ENCODE data around the gene ATF5.
"Not testable (repeated sequence)": the region's sequence is repeated elsewhere in the genome, so short reads cannot be mapped to it uniquely, and the experiment has no call there.

Gene ATF5

GRCh38 chr19:49968279-49968922, 39.4 kb downstream of the ATF5 start:
- Histone ChIP-seq H3K9me3 (peaks cover 26% of the 10 kb centered on the region), H3K27me3 (no peaks in the 10 kb centered on the region), H3K36me3 (no peaks in the 10 kb centered on the region), H4K20me1 (no peaks in the 10 kb centered on the region), H3K4me2 (no peak overlapping the region), H3K4me3 (no peak overlapping the region), H3K9ac (no peak overlapping the region), H3K27ac (no peak overlapping the region), H3K4me1 (peaks cover 23% of the 10 kb centered on the region)
- TF ChIP-seq Cebpa-rat (IDR thresholded peaks at IDR 0.05): no peak

GRCh38 chr19:49969355-49969754, 40.4 kb downstream of the ATF5 start:
- not testable (repeated sequence) for H3K27ac ChIP-seq, H4K20me1 ChIP-seq, H3K9ac ChIP-seq, H3K4me3 ChIP-seq, H3K4me2 ChIP-seq, H3K36me3 ChIP-seq, H3K27me3 ChIP-seq
- H3K9me3 ChIP-seq: peaks cover 18% of the 10 kb centered on the region
- H3K4me1 ChIP-seq: peaks cover 23% of the 10 kb centered on the region

GRCh38 chr19:49971991-49972411, 43.0 kb downstream of the ATF5 start:
- peaks cover 5% of the 10 kb centered on the region for H3K4me1 ChIP-seq
- H3K9me3 ChIP-seq: no peaks in the 10 kb centered on the region

GRCh38 chr19:49972841-49973240, 43.8 kb downstream of the ATF5 start:
- no peak for TF ChIP-seq Cebpa-rat (IDR thresholded peaks at IDR 0.05)
- H3K4me3 ChIP-seq: no peak overlapping the region
- H4K20me1 ChIP-seq: 0 out of 2 replicates have a peak, but pooled peaks cover 6% of the 10 kb centered on the region
- H3K4me1 ChIP-seq: no peaks in the 10 kb centered on the region
- no peaks in the 10 kb centered on the region for H3K27me3 ChIP-seq
- no peak overlapping the region for H3K4me2 ChIP-seq
- no peak overlapping the region for H3K27ac ChIP-seq
- peaks cover 31% of the 10 kb centered on the region for H3K36me3 ChIP-seq
- no peaks in the 10 kb centered on the region for H3K9me3 ChIP-seq
- no peak overlapping the region for H3K9ac ChIP-seq

More at GRCh38 chr19:49971991-49972411, 43.0 kb downstream of the ATF5 start:
- H4K20me1 ChIP-seq: no peaks in the 10 kb centered on the region
- H3K4me3 ChIP-seq: no peak overlapping the region
- H3K27me3 ChIP-seq: no peaks in the 10 kb centered on the region
- H3K9ac ChIP-seq: no peak overlapping the region
- H3K27ac ChIP-seq: no peak overlapping the region
- no peak for TF ChIP-seq Cebpa-rat (IDR thresholded peaks at IDR 0.05)
- no peak overlapping the region for H3K4me2 ChIP-seq
- peaks cover 22% of the 10 kb centered on the region for H3K36me3 ChIP-seq

GRCh38 chr19:49973987-49974386, 45.0 kb downstream of the ATF5 start:
- H4K20me1 ChIP-seq: 0 out of 2 replicates have a peak, but pooled peaks cover 7% of the 10 kb centered on the region

GRCh38 chr19:49975051-49975450, 46.0 kb downstream of the ATF5 start:
- Histone ChIP-seq H3K9me3 (no peaks in the 10 kb centered on the region), H3K4me3 (no peak overlapping the region), H3K27me3 (no peaks in the 10 kb centered on the region), H3K4me1 (no peaks in the 10 kb centered on the region), H3K36me3 (peaks cover 49% of the 10 kb centered on the region), H4K20me1 (0 out of 2 replicates have a peak, but pooled peaks cover 7% of the 10 kb centered on the region), H3K9ac (no peak overlapping the region), H3K4me2 (no peak overlapping the region), H3K27ac (no peak overlapping the region)
- no peak for TF ChIP-seq Cebpa-rat (IDR thresholded peaks at IDR 0.05)

More at GRCh38 chr19:49973987-49974386, 45.0 kb downstream of the ATF5 start:
- Histone ChIP-seq H3K27me3 (no peaks in the 10 kb centered on the region), H3K9me3 (no peaks in the 10 kb centered on the region), H3K9ac (no peak overlapping the region), H3K4me3 (no peak overlapping the region), H3K4me2 (no peak overlapping the region), H3K4me1 (no peaks in the 10 kb centered on the region), H3K27ac (no peak overlapping the region), H3K36me3 (peaks cover 42% of the 10 kb centered on the region)
- no peak for TF ChIP-seq Cebpa-rat (IDR thresholded peaks at IDR 0.05)

- no peak for TF ChIP-seq Cebpa-rat (IDR thresholded peaks at IDR 0.05)
- no peaks in the 10 kb centered on the region for H3K27me3 ChIP-seq
- H3K27ac ChIP-seq: no peak overlapping the region
- no peaks in the 10 kb centered on the region for H3K9me3 ChIP-seq
- 0 out of 2 replicates have a peak, but pooled peaks cover 11% of the 10 kb centered on the region for H4K20me1 ChIP-seq
- no peak overlapping the region for H3K4me3 ChIP-seq
- no peak overlapping the region for H3K9ac ChIP-seq
- no peaks in the 10 kb centered on the region for H3K4me1 ChIP-seq
- H3K36me3 ChIP-seq: peaks cover 57% of the 10 kb centered on the region
- H3K4me2 ChIP-seq: no peak overlapping the region
Measured at GRCh38 chr19:49976496-49976895, 47.5 kb downstream of the ATF5 start.

- Histone ChIP-seq H4K20me1 (0 out of 2 replicates have a peak, but pooled peaks cover 11% of the 10 kb centered on the region), H3K36me3 (peaks cover 63% of the 10 kb centered on the region), H3K9ac (no peak overlapping the region), H3K4me1 (no peaks in the 10 kb centered on the region), H3K27me3 (no peaks in the 10 kb centered on the region), H3K27ac (no peak overlapping the region), H3K4me3 (no peak overlapping the region), H3K9me3 (no peaks in the 10 kb centered on the region), H3K4me2 (no peak overlapping the region)
- TF ChIP-seq Cebpa-rat (IDR thresholded peaks at IDR 0.05): no peak
Measured at GRCh38 chr19:49977076-49977475, 48.1 kb downstream of the ATF5 start.

- H4K20me1 ChIP-seq: 0 out of 2 replicates have a peak, but pooled peaks cover 11% of the 10 kb centered on the region
- H3K9me3 ChIP-seq: no peaks in the 10 kb centered on the region
- no peak overlapping the region for H3K9ac ChIP-seq
- H3K4me3 ChIP-seq: no peak overlapping the region
- no peaks in the 10 kb centered on the region for H3K27me3 ChIP-seq
- no peak for TF ChIP-seq Cebpa-rat (IDR thresholded peaks at IDR 0.05)
- H3K36me3 ChIP-seq: peaks cover 65% of the 10 kb centered on the region
- H3K4me1 ChIP-seq: no peaks in the 10 kb centered on the region
- no peak overlapping the region for H3K4me2 ChIP-seq
- no peak overlapping the region for H3K27ac ChIP-seq
Measured at GRCh38 chr19:49977881-49978280, 48.9 kb downstream of the ATF5 start.

- Histone ChIP-seq H3K9ac (no peak overlapping the region), H3K27me3 (no peaks in the 10 kb centered on the region)
Measured at GRCh38 chr19:49978324-49978723, 49.3 kb downstream of the ATF5 start.

More at GRCh38 chr19:49978324-49978723, 49.3 kb downstream of the ATF5 start:
- H3K9me3 ChIP-seq: no peaks in the 10 kb centered on the region
- peaks cover 13% of the 10 kb centered on the region for H4K20me1 ChIP-seq
- peaks cover 65% of the 10 kb centered on the region for H3K36me3 ChIP-seq
- H3K4me2 ChIP-seq: no peak overlapping the region
- no peak overlapping the region for H3K4me3 ChIP-seq
- H3K4me1 ChIP-seq: no peaks in the 10 kb centered on the region
- no peak overlapping the region for H3K27ac ChIP-seq
- TF ChIP-seq Cebpa-rat (IDR thresholded peaks at IDR 0.05): no peak
